Chondrocyte (in vitro differentiated cells): ENCODE data around the gene ENTPD1. TPM values are rescaled to one million over a fixed set of nuclear protein-coding genes. Genes with fewer than 3 reads are reported as not detected.

ENCODE experiments used
- DNase-seq: peaks from one replicate; pipeline ENCODE4 v3.0.0; 2021; ENCODE audit warnings: mixed read lengths, low spot score
- H3K27ac Mint-ChIP-seq: one replicate; pipeline ENCODE4 v1.8.0; 2021; ENCODE audit warnings: mild to moderate bottlenecking, moderate library complexity, mixed read lengths; ENCODE audit not compliant: unreplicated experiment
- H3K27me3 Mint-ChIP-seq: 2 replicates; pipeline ENCODE4 v1.8.0; 2021; ENCODE audit warnings: low read depth, mixed read lengths
- H3K36me3 Mint-ChIP-seq: 2 replicates; pipeline ENCODE4 v1.8.0; 2021; ENCODE audit warnings: low read depth, mixed read lengths
- H3K4me1 Mint-ChIP-seq: 2 replicates; pipeline ENCODE4 v1.8.0; 2021; ENCODE audit warnings: low read depth, mild to moderate bottlenecking, mixed read lengths
- H3K4me3 Mint-ChIP-seq: one replicate; pipeline ENCODE4 v1.8.0; 2021; ENCODE audit warnings: mild to moderate bottlenecking, moderate library complexity, mixed read lengths; ENCODE audit not compliant: unreplicated experiment
- H3K9me3 Mint-ChIP-seq: 2 replicates; pipeline ENCODE4 v1.8.0; 2021; ENCODE audit warnings: low read depth, mixed read lengths
- long read RNA-seq: library from polyadenylated mRNA; stranded (forward); transcript quantifications from one replicate; pipeline ENCODE4 v2.0.0, GENCODE V29; 2021
- total RNA-seq: library from RNA; stranded (reverse); gene quantifications from 3 replicates; pipeline ENCODE4 v1.2.1, GENCODE V29; 2021
- TF ChIP-seq, protein P1 (sequence below): fragments of 200-600 bp; sonication (generic); IDR thresholded peaks from 2 replicates; pipeline ENCODE4 v1.5.0; 2021; ENCODE audit warnings: antibody characterized with exemption, mild to moderate bottlenecking, moderate library complexity

ENTPD1 gene
- 2.1 to 6.0 TPM (median 5.2 TPM) in 3 replicates for total RNA-seq
- long read RNA-seq, transcript ENTPD1-201 (10 exons, 2,035 nt) = major isoform, 13 of 20 reads
- long read RNA-seq, partial matches to known transcripts = 6 of 20 reads
- long read RNA-seq, other reads (novel, unspliced or antisense) = 1 of 20 reads

DNA sequence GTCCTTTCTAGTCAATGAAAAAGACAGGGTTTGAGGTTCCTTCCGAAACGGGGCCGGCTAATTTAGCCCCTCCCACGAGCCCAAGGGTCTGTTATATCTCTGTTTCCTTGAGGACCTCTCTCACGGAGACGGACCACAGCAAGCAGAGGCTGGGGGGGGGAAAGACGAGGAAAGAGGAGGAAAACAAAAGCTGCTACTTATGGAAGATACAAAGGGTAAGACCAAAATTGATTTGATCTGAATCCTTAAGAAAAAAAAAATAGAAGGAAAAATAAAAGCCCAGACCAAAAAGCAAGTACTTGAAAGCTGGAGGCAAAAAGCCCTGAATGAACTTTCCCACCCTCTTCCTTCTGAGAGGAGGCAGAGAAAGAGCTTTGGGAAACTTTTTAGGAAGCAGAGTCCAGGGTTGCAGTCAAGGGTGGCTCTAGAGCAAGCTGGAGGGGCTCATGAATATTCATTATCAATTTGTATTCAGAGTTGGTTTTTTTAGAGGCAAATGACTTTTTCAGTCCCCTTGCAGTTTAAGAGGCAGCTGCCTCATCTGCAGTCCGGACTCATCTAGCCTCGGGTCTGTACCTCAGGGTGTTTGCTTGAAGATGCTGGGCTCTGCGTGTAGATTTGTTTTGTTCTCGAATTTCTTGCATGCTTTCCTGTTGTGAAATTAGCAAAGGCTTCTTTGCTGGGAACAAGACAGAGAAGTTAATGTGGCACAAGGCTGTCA lies at the start of gene ENTPD1:
TSS of gene ENTPD1 (plus strand) at position 123 of the 721 bp plus-strand sequence. CDS start at position 200, 77 bp downstream.
- Mint-ChIP-seq H3K9me3 (no peaks in the 10 kb centered on the region), H3K36me3 (no peaks in the 10 kb centered on the region), H3K4me3 (peak within 1 kb of the TSS; percentile 68), H3K4me1 (peaks cover 35% of the 10 kb centered on the region), H3K27me3 (peaks cover 4% of the 10 kb centered on the region), H3K27ac (no peak within 1 kb of the TSS)
- no peak for DNase-seq
- TF ChIP-seq, protein P1, sequence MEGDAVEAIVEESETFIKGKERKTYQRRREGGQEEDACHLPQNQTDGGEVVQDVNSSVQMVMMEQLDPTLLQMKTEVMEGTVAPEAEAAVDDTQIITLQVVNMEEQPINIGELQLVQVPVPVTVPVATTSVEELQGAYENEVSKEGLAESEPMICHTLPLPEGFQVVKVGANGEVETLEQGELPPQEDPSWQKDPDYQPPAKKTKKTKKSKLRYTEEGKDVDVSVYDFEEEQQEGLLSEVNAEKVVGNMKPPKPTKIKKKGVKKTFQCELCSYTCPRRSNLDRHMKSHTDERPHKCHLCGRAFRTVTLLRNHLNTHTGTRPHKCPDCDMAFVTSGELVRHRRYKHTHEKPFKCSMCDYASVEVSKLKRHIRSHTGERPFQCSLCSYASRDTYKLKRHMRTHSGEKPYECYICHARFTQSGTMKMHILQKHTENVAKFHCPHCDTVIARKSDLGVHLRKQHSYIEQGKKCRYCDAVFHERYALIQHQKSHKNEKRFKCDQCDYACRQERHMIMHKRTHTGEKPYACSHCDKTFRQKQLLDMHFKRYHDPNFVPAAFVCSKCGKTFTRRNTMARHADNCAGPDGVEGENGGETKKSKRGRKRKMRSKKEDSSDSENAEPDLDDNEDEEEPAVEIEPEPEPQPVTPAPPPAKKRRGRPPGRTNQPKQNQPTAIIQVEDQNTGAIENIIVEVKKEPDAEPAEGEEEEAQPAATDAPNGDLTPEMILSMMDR = no peak

GRCh38 chr10:95706573-95706972 lies 49.4 kb upstream of the ENTPD1 start:
- TF ChIP-seq, protein P1 = no peak
- H3K9me3 Mint-ChIP-seq = no peaks in the 10 kb centered on the region
- H3K4me3 Mint-ChIP-seq = no peak overlapping the region
- H3K27ac Mint-ChIP-seq = no peak overlapping the region
- H3K36me3 Mint-ChIP-seq = no peaks in the 10 kb centered on the region
- DNase-seq = no peak
- H3K4me1 Mint-ChIP-seq = peaks cover 4% of the 10 kb centered on the region
- no peaks in the 10 kb centered on the region for H3K27me3 Mint-ChIP-seq

DNA sequence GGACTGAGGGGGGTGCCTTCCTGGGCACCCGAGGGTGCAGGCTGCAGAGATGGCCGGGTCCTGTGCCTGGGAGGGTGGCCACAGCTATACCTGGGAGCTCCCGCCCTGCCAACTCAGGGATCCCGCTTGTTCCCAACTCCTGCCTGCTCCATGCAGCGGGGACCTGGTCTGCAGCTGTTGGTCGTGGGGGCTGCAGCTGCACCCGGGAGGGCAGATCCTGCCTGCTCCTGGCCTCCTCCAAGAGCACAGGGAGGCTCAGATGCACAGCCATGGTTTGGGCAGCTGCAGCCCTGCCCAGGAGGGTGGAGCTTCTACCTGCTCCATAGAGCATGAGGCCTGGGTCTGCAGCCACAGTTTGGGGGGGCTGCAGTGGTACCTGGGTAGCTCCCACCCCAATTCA lies 49.0 kb upstream of the ENTPD1 start:
- Mint-ChIP-seq H3K9me3 (no peaks in the 10 kb centered on the region), H3K4me1 (peaks cover 4% of the 10 kb centered on the region), H3K27ac (no peak overlapping the region), H3K27me3 (no peaks in the 10 kb centered on the region), H3K4me3 (no peak overlapping the region), H3K36me3 (no peaks in the 10 kb centered on the region)
- no peak for DNase-seq
- TF ChIP-seq, protein P1 = no peak

DNA sequence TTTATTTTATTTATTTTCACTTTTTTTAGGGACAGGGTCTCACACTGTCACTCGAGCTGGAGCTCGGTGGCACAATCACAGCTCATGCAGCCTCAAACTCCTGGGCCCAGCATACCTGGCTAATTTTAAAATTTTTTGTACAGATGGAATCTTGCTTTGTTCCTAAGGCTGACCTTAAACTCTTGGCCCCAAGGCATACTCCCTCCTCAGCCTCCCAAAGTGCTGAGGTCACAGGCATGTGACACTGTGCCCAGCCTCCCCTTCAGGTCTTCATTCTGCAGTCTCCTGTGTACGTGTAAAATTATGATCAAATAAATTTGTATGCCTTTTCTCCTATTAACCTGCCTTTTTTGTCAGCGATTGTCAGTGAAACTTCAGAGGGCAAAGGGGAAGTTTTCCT lies 44.5 kb upstream of the ENTPD1 start:
- peaks cover 4% of the 10 kb centered on the region for H3K4me1 Mint-ChIP-seq
- DNase-seq = no peak
- no peak overlapping the region for H3K4me3 Mint-ChIP-seq
- no peaks in the 10 kb centered on the region for H3K9me3 Mint-ChIP-seq
- H3K27ac Mint-ChIP-seq = no peak overlapping the region
- no peaks in the 10 kb centered on the region for H3K36me3 Mint-ChIP-seq
- TF ChIP-seq, protein P1 = no peak
- H3K27me3 Mint-ChIP-seq = no peaks in the 10 kb centered on the region

DNA sequence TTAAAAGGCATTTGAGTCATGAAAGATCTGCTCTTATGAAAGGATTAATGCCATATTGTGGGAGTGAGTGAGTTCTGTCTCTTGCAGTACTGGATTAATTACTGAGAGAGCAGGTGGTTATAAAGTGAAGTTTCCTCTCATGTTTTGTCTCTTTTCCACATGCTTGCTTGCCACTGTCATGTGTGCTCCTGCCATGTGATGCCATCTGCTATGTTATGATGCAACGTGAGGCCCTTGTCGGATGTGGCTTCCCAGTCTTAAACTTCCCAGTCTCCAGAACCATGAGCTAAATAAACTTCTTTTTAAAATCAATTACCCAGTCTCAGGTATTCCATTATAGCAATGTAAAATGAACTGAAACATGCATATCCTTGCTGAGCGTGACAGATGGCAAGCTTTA lies 39.5 kb upstream of the ENTPD1 start:
- Mint-ChIP-seq H3K4me1 (no peaks in the 10 kb centered on the region), H3K27me3 (no peaks in the 10 kb centered on the region), H3K36me3 (no peaks in the 10 kb centered on the region), H3K9me3 (no peaks in the 10 kb centered on the region), H3K4me3 (no peak overlapping the region), H3K27ac (no peak overlapping the region)
- TF ChIP-seq, protein P1 = no peak
- DNase-seq = no peak
